GM19099 (cell line): Measurements from ENCODE around the gene ZNF142.

Experiments
- POLR2A ChIP-seq: IDR thresholded peaks from 3 replicates; pipeline ENCODE4 v1.6.1; 2011; ENCODE audit warnings: low read depth; ENCODE audit not compliant: insufficient read length; ENCODE audit errors: extremely low read depth

The ZNF142 gene

GRCh38 chr2:218622606-218623365 lies 36.6 kb downstream of the ZNF142 start:
- no peak for TF ChIP-seq POLR2A

- TF ChIP-seq POLR2A: no peak
Measured at GRCh38 chr2:218621007-218621406, 38.4 kb downstream of the ZNF142 start.

GRCh38 chr2:218618102-218618860 lies 41.1 kb downstream of the ZNF142 start:
- no peak for TF ChIP-seq POLR2A

GRCh38 chr2:218615868-218616315 lies 43.5 kb downstream of the ZNF142 start:
- TF ChIP-seq POLR2A: no peak

- no peak for TF ChIP-seq POLR2A
Measured at GRCh38 chr2:218607436-218608115, 51.8 kb downstream of the ZNF142 start, which contains the start of gene PLCD4. PLCD4 (plus strand) TSS chr2:218607899; CDS start chr2:218615740, 7,841 bp downstream.

- TF ChIP-seq POLR2A: no peak
Measured at GRCh38 chr2:218605432-218605831, 54.0 kb downstream of the ZNF142 start.
